IgD-negative memory B cell (primary cell): ENCODE measurements around the gene DBF4. TPM values are rescaled to one million over a fixed set of nuclear protein-coding genes. Genes with fewer than 3 reads are reported as not detected.
"Not testable (repeated sequence)": the region's sequence is repeated elsewhere in the genome, so short reads cannot be mapped to it uniquely, and the experiment has no call there.

Experiments
- H3K27ac Mint-ChIP-seq, 3 donors: one replicate each; pipeline ENCODE4 v1.8.0; 2020 to 2022; ENCODE audit warnings: mild to moderate bottlenecking in 3 of 3, mixed read lengths in 3 of 3, moderate library complexity in 1 of 3
- H3K27me3 Mint-ChIP-seq: one replicate; pipeline ENCODE4 v1.8.0; 2021; ENCODE audit warnings: mixed read lengths
- H3K36me3 Mint-ChIP-seq: one replicate; pipeline ENCODE4 v1.8.0; 2020; ENCODE audit warnings: mild to moderate bottlenecking, mixed read lengths
- H3K4me1 Mint-ChIP-seq, 3 donors: one replicate each; pipeline ENCODE4 v1.8.0; 2020 to 2022; ENCODE audit warnings: mixed read lengths in 3 of 3, mild to moderate bottlenecking in 1 of 3
- H3K4me3 Mint-ChIP-seq, 4 donors: one replicate each; pipeline ENCODE4 v1.8.0; 2020 to 2022; ENCODE audit warnings: mild to moderate bottlenecking in 4 of 4, mixed read lengths in 4 of 4, moderate library complexity in 3 of 4
- H3K9me3 Mint-ChIP-seq, 3 donors: one replicate each; pipeline ENCODE4 v1.8.0; 2020 to 2021; ENCODE audit warnings: mixed read lengths in 3 of 3, mild to moderate bottlenecking in 1 of 3
- polyA plus RNA-seq: library from polyadenylated mRNA; unstranded; fragments of 300-500 nt; fragmentation: Illumina TruSeq; gene quantifications from one replicate; pipeline ENCODE4 v1.2.3, GENCODE V29; 2021

DBF4 gene
- polyA plus RNA-seq, 1 donor from 2014 or later = 24.9 TPM

DNA sequence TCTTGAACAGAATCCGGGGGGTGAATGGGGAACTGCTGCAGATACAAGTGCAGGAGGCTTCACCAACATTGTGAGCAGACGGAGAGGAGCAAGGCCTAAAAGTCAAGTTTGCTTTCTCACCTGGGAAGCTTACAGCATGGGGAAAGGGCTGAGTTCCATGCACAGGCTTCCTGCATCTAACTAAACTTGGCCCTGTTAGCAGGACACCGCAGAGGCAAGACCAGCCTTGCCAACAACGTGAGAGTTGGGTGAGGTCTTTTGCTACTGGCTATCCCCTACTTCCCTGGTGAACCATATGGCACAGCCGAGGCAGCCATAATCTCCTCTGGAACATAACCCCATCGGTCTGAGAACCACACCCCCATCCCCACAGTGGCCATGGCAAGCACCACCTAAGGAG is 43.6 kb downstream of the DBF4 start:
- H3K9me3 Mint-ChIP-seq = no peaks in the 10 kb centered on the region
- peaks cover 3% of the 10 kb centered on the region for H3K27me3 Mint-ChIP-seq
- no peaks in the 10 kb centered on the region for H3K36me3 Mint-ChIP-seq
- H3K4me3 Mint-ChIP-seq = no peak overlapping the region
- no peaks in the 10 kb centered on the region for H3K4me1 Mint-ChIP-seq
- H3K27ac Mint-ChIP-seq = peak overlapping the region in 1 of 3 donors; percentile 13

DNA sequence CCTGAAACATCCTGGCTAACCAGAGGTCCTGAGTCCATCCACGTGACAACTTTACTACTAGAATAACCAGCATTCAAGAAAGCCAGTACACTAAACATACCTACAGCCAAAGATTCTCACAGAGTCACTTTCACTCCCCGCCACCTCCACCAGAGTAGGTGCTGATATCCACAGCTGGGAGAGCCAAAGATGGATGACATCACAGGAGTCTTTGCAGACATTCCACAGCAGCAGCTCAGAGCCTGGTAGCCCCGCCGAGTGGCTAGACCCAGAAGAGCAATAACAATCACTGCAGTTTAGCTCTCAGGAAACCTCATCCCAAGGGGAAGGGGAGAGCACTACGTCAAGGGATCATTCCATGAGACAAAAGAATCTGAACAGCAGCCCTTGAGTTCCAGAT is 44.3 kb downstream of the DBF4 start:
- Mint-ChIP-seq H3K4me3 (no peak overlapping the region), H3K36me3 (no peaks in the 10 kb centered on the region), H3K27ac (no peak overlapping the region), H3K9me3 (no peaks in the 10 kb centered on the region), H3K4me1 (no peaks in the 10 kb centered on the region), H3K27me3 (peaks cover 3% of the 10 kb centered on the region)

DNA sequence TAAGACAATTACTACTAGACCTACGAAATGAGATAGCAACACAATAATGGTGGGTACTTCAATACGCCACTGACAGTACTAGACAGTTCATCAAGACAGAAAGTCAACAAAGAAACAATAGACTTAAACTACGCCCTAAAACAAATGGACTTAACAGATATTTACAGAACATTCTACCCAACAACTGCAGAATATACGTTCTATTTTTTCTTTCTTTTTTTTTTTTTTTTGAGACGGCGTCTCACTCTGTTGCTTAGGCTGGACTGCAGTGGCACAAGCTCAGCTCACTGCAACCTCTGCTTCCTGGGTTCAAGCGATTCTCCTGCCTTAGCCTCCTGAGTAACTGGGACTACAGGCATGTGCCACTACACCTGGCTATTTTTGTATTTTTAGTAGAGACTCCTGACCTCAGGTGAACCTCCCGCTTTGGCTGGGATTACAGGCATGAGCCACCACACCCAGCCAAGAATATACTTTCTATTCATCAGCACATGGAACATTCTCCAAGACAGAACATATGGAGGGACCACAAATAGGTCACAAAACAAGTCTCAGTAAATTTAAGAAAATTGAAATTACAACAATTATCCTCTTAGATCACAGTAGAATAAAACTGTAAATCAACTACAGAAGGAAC is 46.6 kb downstream of the DBF4 start:
- H3K4me3 Mint-ChIP-seq, H3K9me3 Mint-ChIP-seq, H3K27ac Mint-ChIP-seq, H3K27me3 Mint-ChIP-seq, H3K4me1 Mint-ChIP-seq, H3K36me3 Mint-ChIP-seq: not testable (repeated sequence)

DNA sequence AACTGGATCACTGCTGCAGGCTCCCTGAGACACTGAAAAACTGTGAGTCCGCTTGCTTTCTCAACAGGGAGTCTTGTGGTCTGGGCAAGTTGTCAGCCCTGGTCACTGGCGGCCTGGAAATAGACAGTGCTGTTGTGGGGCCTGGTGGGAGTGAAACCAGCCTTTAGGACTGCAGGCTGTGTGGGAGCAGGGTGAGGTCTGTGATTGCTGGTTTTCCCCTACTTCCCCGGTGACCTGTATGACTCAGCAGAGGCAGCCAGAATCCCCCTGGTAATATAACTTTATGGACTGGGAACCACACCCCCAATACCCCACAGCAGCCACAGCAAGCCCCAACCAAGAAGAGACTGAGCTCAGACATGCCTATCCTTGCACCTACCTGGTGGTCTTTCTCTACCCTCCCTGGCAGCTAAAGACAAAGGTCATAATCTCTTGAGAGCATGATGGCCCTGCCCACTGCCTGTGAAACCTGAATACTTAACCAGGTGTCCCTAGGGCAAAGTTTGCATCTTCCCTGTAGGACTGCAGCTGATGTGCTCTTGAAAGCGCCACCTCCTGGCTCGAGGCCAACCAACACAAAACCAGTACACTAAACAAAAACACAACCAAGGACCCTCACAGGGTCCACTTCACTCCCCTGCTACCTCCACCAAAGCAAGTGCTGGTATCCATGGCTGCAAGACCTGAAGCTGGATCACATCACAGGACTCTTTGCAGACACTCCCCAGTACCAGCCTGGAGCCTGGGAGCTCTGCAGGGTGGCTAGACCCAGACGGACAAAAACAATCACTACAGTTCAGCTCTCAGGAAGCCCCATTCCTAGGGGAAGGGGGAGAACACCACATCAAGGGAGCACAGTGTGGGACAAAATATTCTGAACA is 50.5 kb downstream of the DBF4 start:
- no peak overlapping the region for H3K4me3 Mint-ChIP-seq
- H3K36me3 Mint-ChIP-seq = no peaks in the 10 kb centered on the region
- peaks cover 2% of the 10 kb centered on the region for H3K27me3 Mint-ChIP-seq
- no peak overlapping the region for H3K27ac Mint-ChIP-seq
- H3K9me3 Mint-ChIP-seq = no peaks in the 10 kb centered on the region
- H3K4me1 Mint-ChIP-seq = no peaks in the 10 kb centered on the region

DNA sequence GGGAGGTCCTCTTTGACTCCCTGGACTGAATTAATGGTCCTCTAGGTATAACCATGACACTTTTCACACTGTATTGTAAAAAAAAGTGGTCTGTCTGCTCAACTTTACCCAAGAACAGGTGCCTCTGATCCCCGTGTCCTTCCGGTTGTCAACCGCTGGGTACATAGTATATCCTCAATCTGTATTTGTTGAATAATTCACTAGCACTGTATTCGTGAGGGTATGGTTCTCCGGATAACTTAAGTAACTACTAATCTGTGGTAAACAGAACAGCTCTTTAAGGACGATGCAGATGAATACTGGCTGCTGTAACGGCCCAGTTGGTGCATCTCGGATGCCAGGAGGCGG is 57.3 kb downstream of the DBF4 start:
- H3K27me3 Mint-ChIP-seq = no peaks in the 10 kb centered on the region
- peak overlapping the region; percentile 82 to 96 (median 92) for H3K4me3 Mint-ChIP-seq
- H3K27ac Mint-ChIP-seq = peak overlapping the region in 2 of 3 donors; percentile 81 to 84
- no peaks in the 10 kb centered on the region for H3K9me3 Mint-ChIP-seq
- no peaks in the 10 kb centered on the region for H3K36me3 Mint-ChIP-seq
- peaks cover 0 to 12% (median 8%) of the 10 kb centered on the region in 3 donors for H3K4me1 Mint-ChIP-seq

DNA sequence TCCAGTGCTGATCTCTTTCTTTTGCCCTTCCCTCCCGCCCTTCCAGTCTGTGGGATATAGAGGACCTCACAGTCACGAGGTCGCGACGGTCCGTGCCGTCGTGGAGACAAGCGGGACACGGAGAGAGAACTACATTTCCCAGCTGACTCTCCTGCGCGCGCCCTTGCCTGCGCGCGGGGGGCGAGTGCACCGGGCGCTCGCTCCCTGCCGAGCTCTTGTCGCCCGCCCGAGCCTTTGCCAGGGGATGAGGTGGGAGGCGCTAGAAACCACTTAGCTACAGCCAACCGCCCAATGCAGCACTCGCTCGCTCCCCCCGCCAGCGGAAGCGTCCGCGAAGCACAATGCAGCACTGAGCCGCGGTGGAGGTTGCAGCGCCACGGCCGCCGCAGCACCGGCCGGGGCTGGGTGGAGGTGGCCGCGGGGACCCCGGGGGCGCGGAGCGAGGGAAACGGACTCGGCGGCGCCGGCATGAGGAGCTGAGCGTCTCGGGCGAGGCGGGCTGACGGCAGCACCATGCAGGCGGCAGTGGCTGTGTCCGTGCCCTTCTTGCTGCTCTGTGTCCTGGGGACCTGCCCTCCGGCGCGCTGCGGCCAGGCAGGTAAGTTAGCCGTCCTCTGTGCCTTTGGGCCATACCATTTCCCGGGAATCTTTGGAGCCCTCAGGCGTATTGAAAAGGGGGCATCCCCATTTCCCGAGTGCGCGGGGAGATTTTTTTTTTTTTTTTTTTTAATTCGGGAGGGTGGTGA is 57.8 kb downstream of the DBF4 start, which contains the start of gene ADAM22:
TSS of gene ADAM22 (plus strand) at position 299 of the 746 bp plus-strand sequence. CDS start at position 514, 215 bp downstream.
- Mint-ChIP-seq H3K9me3 (no peaks in the 10 kb centered on the region), H3K27ac (peak within 1 kb of the TSS in 2 of 3 donors; percentile 81 to 84), H3K36me3 (peaks cover 2% of the 10 kb centered on the region), H3K27me3 (no peaks in the 10 kb centered on the region), H3K4me3 (peak within 1 kb of the TSS; percentile 82 to 96 (median 92)), H3K4me1 (peaks cover 0 to 12% (median 8%) of the 10 kb centered on the region in 3 donors)

DNA sequence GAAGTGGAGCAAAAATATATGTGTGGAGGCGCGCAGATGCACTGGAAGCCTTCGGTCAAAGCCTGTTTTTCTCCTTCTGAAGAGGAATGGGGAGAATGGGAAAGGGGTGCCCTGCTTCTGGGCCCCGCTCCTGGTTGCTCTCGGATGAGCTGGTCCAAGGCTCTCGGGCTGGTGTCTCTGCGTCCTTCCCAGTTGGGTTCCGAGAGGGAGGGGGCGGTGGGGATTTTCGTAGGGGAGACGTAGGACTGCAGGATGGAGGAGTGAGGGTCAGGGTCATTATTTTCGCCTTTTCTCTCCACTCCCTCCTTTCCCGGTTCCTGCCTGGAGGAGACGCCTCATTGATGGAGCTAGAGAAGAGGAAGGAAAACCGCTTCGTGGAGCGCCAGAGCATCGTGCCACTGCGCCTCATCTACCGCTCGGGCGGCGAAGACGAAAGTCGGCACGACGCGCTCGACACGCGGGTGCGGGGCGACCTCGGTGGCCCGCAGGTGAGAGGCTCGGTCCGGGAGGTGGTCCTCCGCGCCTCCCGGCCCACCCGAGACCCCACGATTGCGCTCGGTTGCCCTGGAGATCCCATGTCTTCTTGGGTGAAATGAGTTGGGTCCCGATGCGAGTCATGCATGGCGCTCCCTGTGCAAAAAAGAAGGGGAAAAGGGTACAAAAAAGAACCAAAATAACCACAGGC is 58.5 kb downstream of the DBF4 start:
- Mint-ChIP-seq H3K4me3 (peak overlapping the region; percentile 82 to 96 (median 92)), H3K9me3 (no peaks in the 10 kb centered on the region), H3K27ac (peak overlapping the region; percentile 21 to 67 (median 57)), H3K36me3 (peaks cover 3% of the 10 kb centered on the region), H3K4me1 (peaks cover 0 to 12% (median 8%) of the 10 kb centered on the region in 3 donors), H3K27me3 (no peaks in the 10 kb centered on the region)

DNA sequence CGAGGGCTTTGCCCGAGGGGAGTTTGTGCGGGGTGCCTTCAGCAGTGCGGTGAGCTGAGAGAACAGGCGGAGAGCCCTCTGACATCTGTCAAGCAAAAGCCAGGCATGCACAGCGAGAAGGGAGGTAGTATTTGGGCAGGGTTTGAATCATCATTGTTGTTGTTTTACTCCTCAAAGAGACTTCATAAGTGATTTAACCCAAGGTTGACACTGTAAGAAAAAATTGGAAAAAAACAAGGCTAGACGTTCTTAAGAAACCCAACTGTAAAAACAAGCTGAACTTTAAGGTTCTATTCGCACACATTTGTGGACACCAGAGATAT is 59.1 kb downstream of the DBF4 start:
- no peaks in the 10 kb centered on the region for H3K27me3 Mint-ChIP-seq
- H3K36me3 Mint-ChIP-seq = peaks cover 3% of the 10 kb centered on the region
- peak overlapping the region; percentile 82 to 96 (median 92) for H3K4me3 Mint-ChIP-seq
- H3K4me1 Mint-ChIP-seq = peaks cover 0 to 12% (median 8%) of the 10 kb centered on the region in 3 donors
- no peaks in the 10 kb centered on the region for H3K9me3 Mint-ChIP-seq
- H3K27ac Mint-ChIP-seq = peak overlapping the region in 2 of 3 donors; percentile 21 to 57

DNA sequence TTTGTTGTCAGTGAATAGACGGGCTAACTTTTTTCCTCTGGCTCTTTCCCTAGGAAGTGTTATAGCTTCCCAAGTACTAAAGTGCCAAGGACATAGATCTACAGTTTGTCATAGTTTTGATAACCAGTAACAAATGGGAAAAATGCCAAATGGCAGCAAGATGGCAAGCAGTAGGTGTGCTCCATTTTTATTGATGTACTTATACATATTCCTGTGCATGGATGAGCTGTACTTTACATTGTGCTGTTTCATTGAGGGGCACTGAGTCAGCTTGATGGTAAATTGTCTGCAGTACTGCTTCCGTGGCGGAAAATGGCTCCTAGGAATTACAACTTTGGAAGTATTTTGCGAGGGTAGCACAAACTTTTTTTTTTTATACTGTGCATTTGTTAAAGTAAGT is 64.8 kb downstream of the DBF4 start:
- Mint-ChIP-seq H3K4me1 (peaks cover 0 to 2% (median 0%) of the 10 kb centered on the region in 3 donors), H3K36me3 (peaks cover 4% of the 10 kb centered on the region), H3K27ac (no peak overlapping the region), H3K4me3 (no peak overlapping the region), H3K27me3 (no peaks in the 10 kb centered on the region), H3K9me3 (no peaks in the 10 kb centered on the region)

DNA sequence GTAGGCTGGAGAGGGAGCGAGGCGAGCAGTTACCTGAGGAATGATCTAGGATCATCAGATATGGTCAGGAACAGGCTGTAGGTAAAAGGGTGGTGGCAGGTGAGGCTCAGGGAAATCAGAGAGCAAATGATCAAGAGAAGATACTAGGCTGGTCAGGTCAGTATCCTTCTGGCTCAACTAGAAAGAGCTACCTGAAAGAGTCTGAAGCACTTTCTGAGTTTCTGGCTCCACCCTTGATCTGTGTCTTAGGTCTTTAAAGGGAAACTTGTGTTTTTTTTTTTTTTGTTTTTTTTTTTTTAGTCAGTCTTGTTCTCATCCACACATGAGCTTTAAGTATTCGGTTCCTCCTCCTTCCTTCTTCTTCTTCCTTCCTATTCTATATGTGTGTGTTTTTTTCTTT is 68.3 kb downstream of the DBF4 start:
- Mint-ChIP-seq H3K27me3 (no peaks in the 10 kb centered on the region), H3K9me3 (peaks cover 0 to 3% (median 0%) of the 10 kb centered on the region in 3 donors), H3K4me1 (peaks cover 0 to 5% (median 0%) of the 10 kb centered on the region in 3 donors), H3K27ac (peak overlapping the region in 1 of 3 donors; percentile 52), H3K36me3 (peaks cover 1% of the 10 kb centered on the region), H3K4me3 (no peak overlapping the region)

DNA sequence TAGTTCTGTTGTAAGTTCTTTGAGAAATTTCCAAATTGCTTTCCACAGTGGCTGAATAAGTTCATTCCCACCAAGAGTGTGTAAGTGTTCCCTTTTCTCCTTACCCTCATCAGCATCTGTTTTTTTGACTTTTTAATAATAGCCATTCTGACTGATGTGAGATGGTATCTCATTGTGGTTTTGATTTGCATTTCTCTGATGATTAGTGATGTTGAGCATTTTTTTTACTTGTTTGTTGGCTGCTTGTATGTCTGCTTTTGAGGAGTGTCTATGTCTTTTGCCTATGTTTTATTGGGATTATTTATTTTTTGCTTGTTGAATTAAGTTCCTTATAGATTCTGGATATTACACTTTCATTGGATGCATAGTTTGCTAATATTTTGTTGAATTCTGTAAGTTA is 69.6 kb downstream of the DBF4 start:
- H3K4me3 Mint-ChIP-seq, H3K9me3 Mint-ChIP-seq, H3K27ac Mint-ChIP-seq, H3K4me1 Mint-ChIP-seq, H3K27me3 Mint-ChIP-seq, H3K36me3 Mint-ChIP-seq: not testable (repeated sequence)

DNA sequence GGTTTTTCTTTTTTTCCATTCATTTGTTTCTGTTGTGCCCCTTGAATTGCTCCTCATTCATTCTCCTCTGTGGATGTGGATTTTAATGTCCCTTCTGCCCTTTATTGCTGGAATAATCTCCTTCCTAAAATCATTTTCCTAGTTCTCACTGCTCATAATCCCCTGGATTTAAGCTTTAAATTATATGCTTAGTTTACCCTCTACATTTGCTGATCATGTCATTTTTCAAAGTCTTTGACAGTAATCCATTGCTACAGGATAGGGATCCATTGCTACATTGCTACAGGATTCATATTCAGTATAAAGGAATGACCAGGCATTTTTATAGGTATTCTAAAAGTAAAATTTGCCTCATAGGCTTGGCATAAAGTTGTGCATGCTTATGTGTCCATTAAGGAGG is 72.1 kb downstream of the DBF4 start:
- Mint-ChIP-seq H3K27me3 (no peaks in the 10 kb centered on the region), H3K4me1 (peaks cover 0 to 5% (median 0%) of the 10 kb centered on the region in 3 donors), H3K36me3 (no peaks in the 10 kb centered on the region), H3K4me3 (no peak overlapping the region), H3K9me3 (peaks cover 0 to 3% (median 0%) of the 10 kb centered on the region in 3 donors), H3K27ac (no peak overlapping the region)
